Spleen (tissue), 7 donors: Measurements from ENCODE around the gene KDM3B.

ENCODE experiments used
- POLR2A ChIP-seq, 3 donors: fragments of 450-650 bp; IDR thresholded peaks; one replicate each; pipeline ENCODE4 v1.5.1; 2017; ENCODE audit warnings: antibody characterized with exemption in 3 of 3, mild to moderate bottlenecking in 1 of 3
- POLR2AphosphoS5 ChIP-seq, 3 donors: sonication (generic); formaldehyde crosslinking; IDR thresholded peaks; one replicate each; pipeline ENCODE4 v1.5.1; 2017; ENCODE audit warnings: antibody characterized with exemption in 3 of 3
- TF ChIP-seq, protein P1 (sequence below), 11 experiments: fragments of 200-600 bp in 7 of 11; fragments of 450-650 bp in 4 of 11; sonication (generic) in 4 of 11; IDR thresholded peaks in 8 of 11; conservative IDR thresholded peaks in 3 of 11; 1 replicate in 7 of 11; 2 replicates in 4 of 11; pipeline versions ENCODE4 v1.4.0 to v1.8.0; 2016 to 2021; ENCODE audit warnings: antibody characterized with exemption in 11 of 11, inconsistent platforms in 4 of 11, mild to moderate bottlenecking in 1 of 11
- donor health status: DM: no; HTN: no; CAD: no; lungs with moderate emphysema.
- donor health status: DM: no; HTN: no; CAD: no.
- donor health status: DM: no; HTN: no; CAD: no.

DNA sequence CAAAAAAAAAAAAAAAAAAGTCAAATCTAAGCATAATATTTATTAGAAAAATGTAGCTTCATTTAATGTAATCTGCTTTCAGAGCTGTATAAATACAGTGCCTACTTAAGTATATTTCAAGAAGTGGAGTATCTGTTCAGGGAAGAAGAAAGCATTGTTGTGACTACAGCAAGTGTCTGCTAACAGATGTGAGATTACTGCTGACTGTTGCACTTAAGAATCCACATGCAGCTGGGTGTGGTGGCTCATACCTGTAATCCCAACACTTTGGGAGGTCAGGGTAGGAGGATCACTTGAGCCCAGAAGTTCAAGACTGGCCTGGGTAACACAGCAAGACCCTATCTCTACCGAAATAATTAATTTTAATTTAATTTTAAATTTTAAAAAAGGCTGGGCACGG lies 19.0 kb downstream of the KDM3B start:
- TF ChIP-seq, protein P1, sequence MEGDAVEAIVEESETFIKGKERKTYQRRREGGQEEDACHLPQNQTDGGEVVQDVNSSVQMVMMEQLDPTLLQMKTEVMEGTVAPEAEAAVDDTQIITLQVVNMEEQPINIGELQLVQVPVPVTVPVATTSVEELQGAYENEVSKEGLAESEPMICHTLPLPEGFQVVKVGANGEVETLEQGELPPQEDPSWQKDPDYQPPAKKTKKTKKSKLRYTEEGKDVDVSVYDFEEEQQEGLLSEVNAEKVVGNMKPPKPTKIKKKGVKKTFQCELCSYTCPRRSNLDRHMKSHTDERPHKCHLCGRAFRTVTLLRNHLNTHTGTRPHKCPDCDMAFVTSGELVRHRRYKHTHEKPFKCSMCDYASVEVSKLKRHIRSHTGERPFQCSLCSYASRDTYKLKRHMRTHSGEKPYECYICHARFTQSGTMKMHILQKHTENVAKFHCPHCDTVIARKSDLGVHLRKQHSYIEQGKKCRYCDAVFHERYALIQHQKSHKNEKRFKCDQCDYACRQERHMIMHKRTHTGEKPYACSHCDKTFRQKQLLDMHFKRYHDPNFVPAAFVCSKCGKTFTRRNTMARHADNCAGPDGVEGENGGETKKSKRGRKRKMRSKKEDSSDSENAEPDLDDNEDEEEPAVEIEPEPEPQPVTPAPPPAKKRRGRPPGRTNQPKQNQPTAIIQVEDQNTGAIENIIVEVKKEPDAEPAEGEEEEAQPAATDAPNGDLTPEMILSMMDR (IDR thresholded peaks at IDR 0.05 in 8 of 11, conservative IDR thresholded peaks at IDR 0.05 in 3 of 11) = no peak
- TF ChIP-seq POLR2AphosphoS5 (IDR thresholded peaks at IDR 0.05) (no peak), POLR2A (IDR thresholded peaks at IDR 0.05) (no peak)
